Cerebellar cortex (tissue), 1 donor: ENCODE measurements around the gene KCNMB4.
A peak's percentile ranks its signal among the peaks of the same experiment; 100 is the strongest.
"Not testable (repeated sequence)": the region's sequence is repeated elsewhere in the genome, so short reads cannot be mapped to it uniquely, and the experiment has no call there.

Experiments used
- DNase-seq: peaks from one replicate; pipeline ENCODE4 v3.0.0-alpha.2; 2015; ENCODE audit warnings: low spot score

Gene KCNMB4

DNA sequence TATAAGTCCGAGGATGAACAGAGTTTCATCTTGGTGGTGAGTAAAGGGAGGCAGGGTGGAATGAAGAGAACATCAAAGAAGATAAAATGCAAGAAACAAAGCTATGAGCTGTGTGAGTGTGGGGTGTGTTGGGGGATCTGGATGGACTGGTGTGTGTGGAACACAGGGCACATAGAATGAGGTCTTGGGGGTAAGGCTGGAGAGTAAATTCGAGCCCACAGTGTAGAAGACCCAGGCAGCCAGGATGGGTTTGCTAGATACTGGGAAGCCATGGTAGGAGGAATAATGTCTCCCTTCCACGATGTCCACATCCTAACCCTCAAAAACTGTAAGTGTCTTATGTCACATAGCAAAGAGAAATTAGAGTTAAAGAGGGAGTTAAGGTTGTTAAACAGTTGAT is 6.8 kb downstream of the KCNMB4 start:
- no peak for DNase-seq

DNA sequence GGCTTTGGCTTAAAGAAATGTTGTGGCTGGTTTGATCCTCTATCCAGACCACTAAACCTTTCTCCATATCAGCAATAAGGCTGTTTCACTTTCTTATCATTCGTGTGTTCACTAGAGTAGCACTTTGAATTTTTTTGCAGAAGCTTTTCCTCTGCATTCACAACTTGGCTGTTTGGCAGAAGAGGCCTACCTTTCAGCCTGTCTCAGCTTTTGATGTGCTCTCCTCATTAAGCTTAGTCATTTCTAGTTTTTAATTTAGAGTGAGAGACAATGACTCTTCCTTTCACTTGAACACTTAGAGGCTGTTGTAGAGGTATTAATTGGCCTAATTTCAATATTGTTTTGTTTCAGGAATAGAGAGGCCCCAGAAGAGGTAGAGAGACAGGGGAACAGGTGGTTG is 13.8 kb downstream of the KCNMB4 start:
- no peak for DNase-seq

DNA sequence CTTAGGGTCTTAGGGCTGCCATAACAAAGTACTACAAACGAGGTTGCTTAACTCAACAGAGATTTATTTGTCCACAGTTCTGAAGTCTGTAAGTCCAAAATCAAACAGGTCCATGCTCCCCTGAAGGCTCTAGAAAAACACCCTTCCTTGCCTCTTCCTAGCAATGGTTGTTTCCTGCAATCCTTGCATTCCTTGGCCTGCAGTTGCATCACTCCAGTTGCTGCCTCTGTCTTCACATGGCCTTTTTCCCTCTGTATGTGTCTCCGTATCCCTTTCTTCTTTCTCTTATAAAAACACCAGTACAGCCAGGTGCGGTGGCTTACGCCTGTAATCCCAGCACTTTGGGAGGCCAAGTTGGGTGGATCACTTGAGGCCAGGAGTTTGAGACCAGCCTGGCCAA is 17.4 kb downstream of the KCNMB4 start:
- no peak for DNase-seq

DNA sequence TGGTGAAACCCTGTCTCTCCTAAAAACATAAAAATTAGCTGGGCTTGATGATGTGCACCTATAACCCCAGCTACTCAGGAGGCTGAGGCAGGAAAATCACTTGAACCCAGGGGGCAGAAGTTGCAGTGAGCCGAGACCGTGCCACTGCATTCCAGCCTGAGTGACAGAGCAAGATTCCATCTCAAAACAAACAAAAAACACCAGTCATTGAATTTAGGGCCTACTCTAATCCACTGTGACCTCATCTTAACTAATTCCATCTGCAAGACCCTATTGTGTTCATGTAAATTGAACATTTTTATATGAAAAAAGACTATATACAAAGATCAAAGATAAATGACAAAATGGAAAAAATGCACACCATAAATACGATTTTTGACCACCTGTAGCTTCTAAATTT is 17.8 kb downstream of the KCNMB4 start:
- DNase-seq = no peak

GRCh38 chr12:70386771-70387170 is 20.7 kb downstream of the KCNMB4 start:
- DNase-seq = no peak

DNA sequence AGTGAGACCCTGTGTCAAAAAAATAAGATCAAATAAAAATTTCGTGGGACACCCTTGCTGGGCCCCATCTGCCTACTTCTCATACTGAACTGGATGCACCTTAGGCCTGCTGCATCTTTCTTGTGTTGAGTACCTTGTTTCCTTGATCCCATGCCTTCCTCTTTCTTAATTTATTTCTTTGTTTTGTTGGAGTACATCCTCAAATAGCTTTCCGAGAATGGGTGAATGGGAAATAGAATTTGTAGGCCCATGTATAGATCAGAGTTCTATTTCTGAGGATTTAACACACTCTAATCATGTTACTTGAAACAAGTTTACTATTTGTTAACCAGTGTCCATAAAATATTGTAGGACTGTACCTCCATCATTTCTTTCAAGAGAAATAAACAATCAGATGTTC is 23.6 kb downstream of the KCNMB4 start:
- no peak for DNase-seq

- not testable (repeated sequence) for DNase-seq
These were observed 26.5 kb downstream of the KCNMB4 start for GRCh38 chr12:70392631-70393030.

GRCh38 chr12:70393787-70394499 is 27.9 kb downstream of the KCNMB4 start:
- DNase-seq = no peak

DNA sequence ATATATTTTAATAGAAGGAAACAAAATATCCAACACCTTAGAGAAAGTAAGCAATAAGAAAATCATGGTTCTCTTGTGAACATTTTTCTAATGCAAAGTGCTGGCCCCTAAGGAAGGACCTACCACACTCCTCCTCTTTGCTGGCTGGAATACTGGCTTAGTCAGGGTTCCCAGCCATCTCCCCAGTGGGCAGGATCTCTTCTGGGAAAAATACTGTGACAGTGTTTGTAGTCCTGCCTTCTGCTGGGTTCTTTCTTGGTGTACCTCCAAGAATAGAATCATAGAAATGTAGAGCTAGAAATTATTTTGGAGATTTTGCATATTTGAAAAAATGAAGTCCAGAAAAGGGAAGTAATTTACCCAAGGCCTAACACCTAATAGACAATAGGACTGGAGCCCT is 31.9 kb downstream of the KCNMB4 start:
- peak; percentile 47 for DNase-seq

GRCh38 chr12:70398862-70399261 is 32.8 kb downstream of the KCNMB4 start:
- peak; percentile 87 for DNase-seq

DNA sequence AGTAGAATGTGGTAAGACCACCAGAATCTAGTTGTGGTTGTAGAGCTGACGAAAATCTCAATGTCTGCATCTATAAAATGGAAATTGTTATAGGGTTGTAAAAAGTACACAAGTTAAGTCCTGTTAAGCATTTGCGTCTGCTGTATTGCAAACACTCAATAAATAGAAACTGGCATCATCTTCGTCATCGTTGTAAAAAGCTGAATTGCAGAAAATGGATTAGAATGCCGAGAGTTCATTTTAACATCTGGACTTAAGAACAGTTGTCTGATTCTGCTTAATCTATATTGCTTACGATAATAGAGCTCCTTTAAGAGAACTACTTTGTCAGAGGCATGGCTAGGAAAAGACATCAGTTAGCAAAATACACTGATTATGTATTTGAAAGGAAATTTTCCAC is 33.2 kb downstream of the KCNMB4 start:
- DNase-seq = peak; percentile 27

DNA sequence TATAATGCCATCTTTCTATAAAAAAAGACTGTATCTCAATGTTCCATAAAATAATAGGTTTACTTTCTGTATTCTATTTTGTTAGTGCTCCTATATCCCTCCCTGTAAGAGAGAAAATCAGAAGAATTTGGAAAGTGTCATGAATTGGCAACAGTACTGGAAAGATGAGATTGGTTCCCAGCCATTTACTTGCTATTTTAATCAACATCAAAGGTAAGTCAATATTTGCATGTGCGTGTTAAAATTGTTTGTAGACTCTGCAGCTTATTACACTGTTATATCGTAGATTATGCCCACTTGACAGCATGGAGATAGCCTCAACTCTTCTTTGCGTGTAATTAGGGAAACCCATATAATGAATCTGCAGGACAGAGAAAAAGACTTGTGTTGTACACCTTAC is 34.0 kb downstream of the KCNMB4 start:
- no peak for DNase-seq

DNA sequence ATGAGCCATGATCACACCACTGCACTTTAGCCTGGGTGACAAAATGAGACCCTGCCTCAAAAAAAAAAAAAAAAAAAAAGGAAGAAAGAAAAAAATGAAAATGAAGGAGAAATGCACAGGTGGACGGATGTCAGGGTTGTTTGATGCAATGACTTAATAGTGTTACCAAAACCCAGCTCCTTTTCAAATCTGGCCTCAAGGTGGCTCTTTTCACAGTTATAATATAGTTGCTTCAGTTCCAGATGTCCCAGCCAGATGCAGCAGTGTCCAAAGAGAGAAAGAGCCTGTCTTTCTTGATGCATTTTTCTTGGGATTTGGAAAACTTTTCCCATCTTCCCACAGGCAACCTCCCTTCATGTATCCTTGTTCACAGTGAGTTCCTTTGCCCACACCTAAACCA is 36.5 kb downstream of the KCNMB4 start:
- DNase-seq = no peak

DNA sequence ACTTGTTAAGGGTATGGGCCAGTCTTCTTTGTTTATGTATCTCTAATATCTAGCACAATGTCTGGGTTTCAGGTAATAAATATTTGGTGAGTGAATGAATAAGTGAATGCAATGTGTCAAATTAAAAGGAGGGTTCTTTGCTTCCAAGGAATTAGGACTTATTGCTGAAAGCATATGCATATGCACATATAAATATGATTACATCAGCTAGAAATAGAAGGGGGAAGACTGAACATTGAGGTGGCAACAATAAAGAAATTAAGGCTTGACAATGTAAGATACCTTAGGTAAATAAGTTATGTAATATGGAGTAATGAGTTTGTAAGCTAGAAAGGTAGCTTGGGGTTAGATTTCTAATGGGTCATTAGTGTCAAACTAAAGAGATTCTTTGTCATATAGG is 37.7 kb downstream of the KCNMB4 start:
- DNase-seq = no peak

GRCh38 chr12:70408004-70408790 is 42.1 kb downstream of the KCNMB4 start:
- DNase-seq = peak; percentile 40

- DNase-seq = no peak
These were observed 49.9 kb downstream of the KCNMB4 start for GRCh38 chr12:70415987-70416386.

GRCh38 chr12:70417121-70417520 is 51.0 kb downstream of the KCNMB4 start:
- DNase-seq = peak; percentile 80

DNA sequence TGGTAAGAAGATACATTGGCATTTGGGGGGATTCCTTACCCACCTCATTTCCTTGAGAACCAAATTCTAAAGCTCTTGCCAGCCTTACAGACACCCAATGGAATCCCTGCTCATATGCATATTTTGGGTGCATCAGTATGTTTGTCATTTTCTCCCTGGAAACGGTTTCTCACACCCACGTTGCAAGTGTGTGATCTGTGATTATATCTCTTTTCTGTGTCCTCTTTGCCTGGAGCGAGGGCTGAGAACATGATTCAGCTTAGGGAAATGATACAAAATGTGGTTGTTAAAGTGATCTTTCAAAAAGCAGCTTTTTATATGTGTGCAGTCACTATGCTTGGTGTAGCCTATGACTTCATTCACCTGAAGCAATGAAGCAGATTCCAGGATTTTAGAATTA is 52.0 kb downstream of the KCNMB4 start:
- no peak for DNase-seq

GRCh38 chr12:70422631-70423030 is 56.5 kb downstream of the KCNMB4 start:
- no peak for DNase-seq

- no peak for DNase-seq
These were observed 60.5 kb downstream of the KCNMB4 start for GRCh38 chr12:70426620-70427019.

GRCh38 chr12:70427611-70428010 is 61.5 kb downstream of the KCNMB4 start:
- DNase-seq = no peak

DNA sequence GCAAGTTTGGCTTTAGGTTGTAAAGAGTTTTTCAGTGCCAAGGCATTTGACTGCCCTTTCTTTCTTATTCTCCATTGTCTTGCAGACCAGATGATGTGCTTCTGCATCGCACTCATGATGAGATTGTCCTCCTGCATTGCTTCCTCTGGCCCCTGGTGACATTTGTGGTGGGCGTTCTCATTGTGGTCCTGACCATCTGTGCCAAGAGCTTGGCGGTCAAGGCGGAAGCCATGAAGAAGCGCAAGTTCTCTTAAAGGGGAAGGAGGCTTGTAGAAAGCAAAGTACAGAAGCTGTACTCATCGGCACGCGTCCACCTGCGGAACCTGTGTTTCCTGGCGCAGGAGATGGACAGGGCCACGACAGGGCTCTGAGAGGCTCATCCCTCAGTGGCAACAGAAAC is 64.3 kb downstream of the KCNMB4 start:
- DNase-seq = no peak

DNA sequence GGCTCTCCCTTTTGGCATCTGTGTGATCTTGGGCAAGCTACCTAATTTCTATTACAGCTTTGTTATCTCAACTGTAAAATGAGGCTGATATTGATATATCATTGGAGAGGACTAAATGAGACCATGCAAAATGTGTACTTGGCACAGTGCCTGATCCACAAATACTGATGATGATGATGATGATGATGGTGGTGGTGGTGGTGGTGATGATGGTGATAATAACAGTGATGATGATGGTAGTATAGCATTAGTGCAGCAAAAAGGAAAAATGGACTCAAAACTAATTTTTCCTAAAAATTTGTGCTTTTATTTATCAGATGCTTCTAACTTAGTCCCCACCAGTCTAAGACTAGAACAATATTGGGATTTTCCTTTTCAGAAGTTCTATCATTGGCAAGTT is 70.7 kb downstream of the KCNMB4 start:
- no peak for DNase-seq
